Type B pancreatic cell (in vitro differentiated cells): Measurements from ENCODE around the gene HOXB8. TPM values are rescaled to one million over a fixed set of nuclear protein-coding genes. Genes with fewer than 3 reads are reported as not detected.

Source experiments
- DNase-seq: peaks from one replicate; pipeline ENCODE4 v3.0.0; 2021; ENCODE audit warnings: mixed read lengths; ENCODE audit not compliant: unreplicated experiment; ENCODE audit errors: extremely low spot score
- H3K27ac Mint-ChIP-seq: 2 replicates; pipeline ENCODE4 v1.8.0; 2021; ENCODE audit warnings: mild to moderate bottlenecking, mixed read lengths
- H3K27me3 Mint-ChIP-seq: 2 replicates; pipeline ENCODE4 v1.8.0; 2021; ENCODE audit warnings: mixed read lengths
- H3K36me3 Mint-ChIP-seq: 2 replicates; pipeline ENCODE4 v1.8.0; 2021; ENCODE audit warnings: mixed read lengths
- H3K4me1 Mint-ChIP-seq: one replicate; pipeline ENCODE4 v1.8.0; 2021; ENCODE audit warnings: mixed read lengths; ENCODE audit not compliant: unreplicated experiment
- H3K4me3 Mint-ChIP-seq: 2 replicates; pipeline ENCODE4 v1.8.0; 2021; ENCODE audit warnings: mild to moderate bottlenecking, mixed read lengths
- H3K9me3 Mint-ChIP-seq: 2 replicates; pipeline ENCODE4 v1.8.0; 2021; ENCODE audit warnings: mixed read lengths
- total RNA-seq: library from RNA; stranded (reverse); gene quantifications from 2 replicates; pipeline ENCODE4 v1.2.1, GENCODE V29; 2021; ENCODE audit warnings: low replicate concordance
- TF ChIP-seq, protein P1 (sequence below): fragments of 200-600 bp; sonication (generic); conservative IDR thresholded peaks from 2 replicates; pipeline ENCODE4 v1.5.0; 2021; ENCODE audit warnings: antibody characterized with exemption, mild to moderate bottlenecking

The HOXB8 gene
- total RNA-seq, 1 donor from 2014 or later = 16.0 TPM

- Mint-ChIP-seq H3K9me3 (no peaks in the 10 kb centered on the region), H3K27ac (no peak overlapping the region), H3K4me1 (peaks cover 37% of the 10 kb centered on the region), H3K36me3 (peaks cover 18% of the 10 kb centered on the region), H3K27me3 (peaks cover 70% of the 10 kb centered on the region), H3K4me3 (no peak overlapping the region)
- no peak for DNase-seq
- TF ChIP-seq, protein P1, sequence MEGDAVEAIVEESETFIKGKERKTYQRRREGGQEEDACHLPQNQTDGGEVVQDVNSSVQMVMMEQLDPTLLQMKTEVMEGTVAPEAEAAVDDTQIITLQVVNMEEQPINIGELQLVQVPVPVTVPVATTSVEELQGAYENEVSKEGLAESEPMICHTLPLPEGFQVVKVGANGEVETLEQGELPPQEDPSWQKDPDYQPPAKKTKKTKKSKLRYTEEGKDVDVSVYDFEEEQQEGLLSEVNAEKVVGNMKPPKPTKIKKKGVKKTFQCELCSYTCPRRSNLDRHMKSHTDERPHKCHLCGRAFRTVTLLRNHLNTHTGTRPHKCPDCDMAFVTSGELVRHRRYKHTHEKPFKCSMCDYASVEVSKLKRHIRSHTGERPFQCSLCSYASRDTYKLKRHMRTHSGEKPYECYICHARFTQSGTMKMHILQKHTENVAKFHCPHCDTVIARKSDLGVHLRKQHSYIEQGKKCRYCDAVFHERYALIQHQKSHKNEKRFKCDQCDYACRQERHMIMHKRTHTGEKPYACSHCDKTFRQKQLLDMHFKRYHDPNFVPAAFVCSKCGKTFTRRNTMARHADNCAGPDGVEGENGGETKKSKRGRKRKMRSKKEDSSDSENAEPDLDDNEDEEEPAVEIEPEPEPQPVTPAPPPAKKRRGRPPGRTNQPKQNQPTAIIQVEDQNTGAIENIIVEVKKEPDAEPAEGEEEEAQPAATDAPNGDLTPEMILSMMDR = no peak
Measured at GRCh38 chr17:48577330-48577945, 37.7 kb downstream of the HOXB8 start.

- no peaks in the 10 kb centered on the region for H3K9me3 Mint-ChIP-seq
- H3K27ac Mint-ChIP-seq = no peak overlapping the region
- peaks cover 69% of the 10 kb centered on the region for H3K27me3 Mint-ChIP-seq
- peaks cover 19% of the 10 kb centered on the region for H3K36me3 Mint-ChIP-seq
- TF ChIP-seq, protein P1 = no peak
- no peak for DNase-seq
- H3K4me3 Mint-ChIP-seq = no peak overlapping the region
- H3K4me1 Mint-ChIP-seq = peaks cover 39% of the 10 kb centered on the region
Measured at GRCh38 chr17:48576479-48577309, 38.4 kb downstream of the HOXB8 start.

GRCh38 chr17:48575673-48576478 lies 39.2 kb downstream of the HOXB8 start:
- peaks cover 45% of the 10 kb centered on the region for H3K4me1 Mint-ChIP-seq
- H3K27ac Mint-ChIP-seq = no peak overlapping the region
- no peaks in the 10 kb centered on the region for H3K9me3 Mint-ChIP-seq
- no peak for DNase-seq
- peaks cover 22% of the 10 kb centered on the region for H3K36me3 Mint-ChIP-seq
- TF ChIP-seq, protein P1 = no peak
- H3K27me3 Mint-ChIP-seq = peaks cover 67% of the 10 kb centered on the region
- no peak overlapping the region for H3K4me3 Mint-ChIP-seq

DNA sequence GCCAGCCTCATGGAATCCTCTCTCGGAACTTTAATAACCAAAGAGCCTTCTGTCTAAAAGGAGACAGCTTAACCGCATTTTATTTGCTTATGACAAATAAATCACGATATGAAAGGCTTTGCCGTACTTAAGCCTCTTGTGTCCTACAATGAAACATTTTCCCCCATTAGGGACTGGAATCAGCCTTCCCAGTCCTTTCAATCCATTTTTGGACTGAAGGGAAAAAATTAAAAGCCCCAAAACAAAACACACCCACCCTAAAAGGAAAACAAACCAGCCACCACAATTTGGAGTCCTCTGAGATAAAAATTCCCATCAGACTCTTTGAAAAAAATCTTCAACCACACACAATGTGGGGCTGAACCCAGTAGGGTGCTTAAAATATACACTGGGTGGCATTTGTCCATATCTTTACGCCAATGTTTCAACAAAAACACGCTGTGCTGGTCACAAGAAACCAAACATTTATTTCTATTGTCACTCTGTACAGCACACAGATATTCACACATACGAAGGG lies 40.0 kb downstream of the HOXB8 start:
- H3K27me3 Mint-ChIP-seq = peaks cover 63% of the 10 kb centered on the region
- TF ChIP-seq, protein P1 = no peak
- no peak overlapping the region for H3K27ac Mint-ChIP-seq
- peaks cover 22% of the 10 kb centered on the region for H3K36me3 Mint-ChIP-seq
- no peak for DNase-seq
- peaks cover 48% of the 10 kb centered on the region for H3K4me1 Mint-ChIP-seq
- no peak overlapping the region for H3K4me3 Mint-ChIP-seq
- H3K9me3 Mint-ChIP-seq = no peaks in the 10 kb centered on the region

DNA sequence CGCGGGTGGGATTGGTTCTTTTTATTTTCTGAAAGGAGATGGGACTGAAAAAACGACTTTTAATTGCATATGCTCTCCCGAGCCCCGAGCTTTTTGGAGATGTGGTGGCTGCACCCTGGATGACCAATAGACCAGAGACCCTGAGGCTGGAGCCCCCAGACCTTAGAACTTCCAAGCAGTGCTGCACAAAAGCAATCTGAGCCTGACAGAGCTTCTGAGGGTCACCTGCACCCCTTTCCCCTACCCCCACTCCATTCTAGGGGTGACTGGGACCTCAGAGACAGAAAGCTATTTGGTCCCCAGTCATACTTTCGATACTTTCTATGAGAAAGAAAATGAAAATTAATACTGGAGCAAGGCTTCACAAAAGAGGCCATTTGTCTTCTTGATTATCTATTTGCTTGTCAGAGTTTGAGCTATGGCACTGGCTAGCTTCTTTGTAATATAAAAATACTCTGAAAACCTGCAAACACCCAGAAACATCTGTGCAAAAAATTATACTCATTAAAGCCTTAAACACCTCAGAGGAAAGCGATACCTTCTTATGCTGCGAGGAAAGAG lies 40.5 kb downstream of the HOXB8 start:
- H3K36me3 Mint-ChIP-seq = peaks cover 22% of the 10 kb centered on the region
- no peaks in the 10 kb centered on the region for H3K9me3 Mint-ChIP-seq
- H3K4me1 Mint-ChIP-seq = peaks cover 44% of the 10 kb centered on the region
- no peak overlapping the region for H3K27ac Mint-ChIP-seq
- TF ChIP-seq, protein P1 = no peak
- H3K27me3 Mint-ChIP-seq = peaks cover 58% of the 10 kb centered on the region
- DNase-seq = no peak
- no peak overlapping the region for H3K4me3 Mint-ChIP-seq
